GM21526 (cell line): ENCODE data around the gene RNF6.
A peak's percentile ranks its signal among the peaks of the same experiment; 100 is the strongest.

Source experiments
- ATAC-seq: cut with Tn5 transposase; IDR thresholded peaks from one replicate; pipeline ENCODE4 v1.9.1; 2021; ENCODE audit warnings: moderate library complexity; ENCODE audit not compliant: unreplicated experiment, low FRiP score

The RNF6 gene

GRCh38 chr13:26227166-26227971 is 5.3 kb upstream of the RNF6 start:
- ATAC-seq: no peak

GRCh38 chr13:26225896-26226617 is 3.9 kb upstream of the RNF6 start:
- ATAC-seq: no peak

GRCh38 chr13:26222520-26223046 is 469 bp upstream of the RNF6 start:
- ATAC-seq: peak; percentile 37

- no peak for ATAC-seq
Observed at GRCh38 chr13:26221399-26221720, 754 bp downstream of the RNF6 start.

GRCh38 chr13:26220575-26220974 is 1.5 kb downstream of the RNF6 start:
- ATAC-seq: no peak

GRCh38 chr13:26219726-26220125 is 2.4 kb downstream of the RNF6 start:
- no peak for ATAC-seq

- no peak for ATAC-seq
Observed at GRCh38 chr13:26216042-26216441, 6.1 kb downstream of the RNF6 start.

- ATAC-seq: no peak
Observed at GRCh38 chr13:26213982-26214381, 8.1 kb downstream of the RNF6 start.

GRCh38 chr13:26213345-26213744 is 8.8 kb downstream of the RNF6 start:
- no peak for ATAC-seq

GRCh38 chr13:26208287-26208686 is 13.8 kb downstream of the RNF6 start:
- no peak for ATAC-seq

- ATAC-seq: no peak
Observed at GRCh38 chr13:26202365-26202972, 19.6 kb downstream of the RNF6 start.

- ATAC-seq: no peak
Observed at GRCh38 chr13:26200811-26201210, 21.3 kb downstream of the RNF6 start.

- no peak for ATAC-seq
Observed at GRCh38 chr13:26198116-26198515, 24.0 kb downstream of the RNF6 start.

GRCh38 chr13:26197298-26197697 is 24.8 kb downstream of the RNF6 start:
- ATAC-seq: no peak

- ATAC-seq: no peak
Observed at GRCh38 chr13:26186995-26187394, 35.1 kb downstream of the RNF6 start.

GRCh38 chr13:26186118-26186870 is 35.8 kb downstream of the RNF6 start:
- ATAC-seq: peak; percentile 82

- peak; percentile 8 for ATAC-seq
Observed at GRCh38 chr13:26185720-26186117, 36.4 kb downstream of the RNF6 start.

- peak; percentile 36 for ATAC-seq
Observed at GRCh38 chr13:26184791-26185250, 37.3 kb downstream of the RNF6 start.

- no peak for ATAC-seq
Observed at GRCh38 chr13:26183416-26183815, 38.7 kb downstream of the RNF6 start.

GRCh38 chr13:26179344-26179743 is 42.8 kb downstream of the RNF6 start:
- no peak for ATAC-seq

- no peak for ATAC-seq
Observed at GRCh38 chr13:26168835-26169234, 53.3 kb downstream of the RNF6 start.
